Left lung (tissue), 10 donors: ENCODE results near the gene DKK3. TPM values are rescaled to one million over a fixed set of nuclear protein-coding genes. Genes with fewer than 3 reads are reported as not detected.

ENCODE experiments used
- ATAC-seq: fragments of 200-7000 bp; cut with Tn5 transposase; one replicate; pipeline ENCODE4 v1.9.1; 2020; ENCODE audit warnings: moderate library complexity
- DNase-seq, 4 donors: peaks; one replicate each; pipeline ENCODE4 v3.0.0-alpha.2; 2013 to 2020
- H3K27ac ChIP-seq, 2 donors: fragments of 200-600 bp; sonication (generic) in 1 of 2; one replicate each; pipeline versions ENCODE4 v1.5.0 to v1.8.0; 2020 to 2021
- H3K27me3 ChIP-seq, 2 donors: fragments of 200-600 bp; sonication (generic) in 1 of 2; one replicate each; pipeline versions ENCODE4 v1.5.0 to v1.8.0; 2020 to 2021
- H3K36me3 ChIP-seq, 2 donors: fragments of 200-600 bp; sonication (generic) in 1 of 2; one replicate each; pipeline versions ENCODE4 v1.5.0 to v1.8.0; 2020 to 2021
- H3K4me1 ChIP-seq, 2 donors: fragments of 200-600 bp; one replicate each; pipeline ENCODE4 v1.8.0; 2021
- H3K4me3 ChIP-seq, 2 donors: fragments of 200-600 bp; sonication (generic) in 1 of 2; one replicate each; pipeline versions ENCODE4 v1.5.0 to v1.8.0; 2020 to 2021; ENCODE audit warnings: mild to moderate bottlenecking in 1 of 2
- H3K9me3 ChIP-seq, 2 donors: fragments of 200-600 bp; sonication (generic) in 1 of 2; one replicate each; pipeline versions ENCODE4 v1.5.0 to v1.8.0; 2020 to 2021
- CTCF ChIP-seq, 2 donors: fragments of 200-600 bp; sonication (generic) in 1 of 2; IDR thresholded peaks; one replicate each; pipeline versions ENCODE4 v1.5.0 to v1.8.0; 2021; ENCODE audit warnings: antibody characterized with exemption in 2 of 2
- intact Hi-C, 2 donors: fragments of 100-400 bp; cut with DNase I; formaldehyde crosslinking; loops; one replicate each; pipeline versions ENCODE4 v1.11.2 to v1.14.2; 2022
- polyA plus RNA-seq, 6 donors: library from polyadenylated mRNA; unstranded; fragments of 120-200 nt; gene quantifications; one replicate each; pipeline ENCODE4 v1.2.1, GENCODE V29; 2013; ENCODE audit not compliant: insufficient read length in 6 of 6
- total RNA-seq, 2 donors: library from RNA; stranded (reverse); fragmentation: NEBNext Ultra II Directional; extraction: Animal tissue kit (Norgen Biotek cat#: 25700); gene quantifications; one replicate each; pipeline ENCODE4 v1.2.1, GENCODE V29; 2021
- donor health status: DM: no; HTN: yes; CAD: no.
- donor health status: DM: no; HTN: no; CAD: no.

The DKK3 gene
- total and polyA plus RNA-seq, 8 donors: 122 to 198 (median 167) TPM

GRCh38 chr11:12009617-12010321, 1.3 kb upstream of the DKK3 start:
- no peak for DNase-seq
- Histone ChIP-seq H3K36me3 (no peaks in the 10 kb centered on the region), H3K27ac (no peak overlapping the region), H3K9me3 (no peaks in the 10 kb centered on the region), H3K4me1 (peaks cover 0 to 3% of the 10 kb centered on the region in 2 donors), H3K27me3 (peaks cover 7 to 70% of the 10 kb centered on the region in 2 donors), H3K4me3 (no peak overlapping the region)
- intact Hi-C loops: no loop called here
- no peak for TF ChIP-seq CTCF (IDR thresholded peaks at IDR 0.05)
- peak; percentile 6 for ATAC-seq

- Histone ChIP-seq H3K27me3 (peaks cover 7 to 71% of the 10 kb centered on the region in 2 donors), H3K4me1 (peaks cover 0 to 3% of the 10 kb centered on the region in 2 donors), H3K4me3 (peak overlapping the region; percentile 36 to 42), H3K9me3 (no peaks in the 10 kb centered on the region), H3K36me3 (no peaks in the 10 kb centered on the region), H3K27ac (no peak overlapping the region)
- DNase-seq (peak in 2 of 4 donors; percentile 56 to 70), ATAC-seq (peak; percentile 77)
- intact Hi-C loops: no loop called here
- TF ChIP-seq CTCF (IDR thresholded peaks at IDR 0.05): no peak
These were observed 577 bp upstream of the DKK3 start for GRCh38 chr11:12008790-12009616.

GRCh38 chr11:12007230-12007593, 1.2 kb downstream of the DKK3 start:
- Histone ChIP-seq H3K9me3 (no peaks in the 10 kb centered on the region), H3K27me3 (peaks cover 7 to 71% of the 10 kb centered on the region in 2 donors), H3K36me3 (no peaks in the 10 kb centered on the region), H3K27ac (no peak overlapping the region), H3K4me3 (no peak overlapping the region), H3K4me1 (peaks cover 0 to 3% of the 10 kb centered on the region in 2 donors)
- ATAC-seq: no peak
- intact Hi-C loops: no loop called here
- TF ChIP-seq CTCF (IDR thresholded peaks at IDR 0.05): no peak
- no peak for DNase-seq

GRCh38 chr11:12006552-12007229, 1.7 kb downstream of the DKK3 start:
- TF ChIP-seq CTCF (IDR thresholded peaks at IDR 0.05): no peak
- peaks cover 7 to 68% of the 10 kb centered on the region in 2 donors for H3K27me3 ChIP-seq
- DNase-seq (peak in 1 of 4 donors; percentile 14), ATAC-seq (no peak)
- intact Hi-C loops: no loop called here
- no peak overlapping the region for H3K27ac ChIP-seq
- H3K9me3 ChIP-seq: no peaks in the 10 kb centered on the region
- H3K4me1 ChIP-seq: peaks cover 0 to 3% of the 10 kb centered on the region in 2 donors
- no peaks in the 10 kb centered on the region for H3K36me3 ChIP-seq
- no peak overlapping the region for H3K4me3 ChIP-seq

GRCh38 chr11:12005476-12005875, 3.0 kb downstream of the DKK3 start:
- Histone ChIP-seq H3K36me3 (no peaks in the 10 kb centered on the region), H3K9me3 (no peaks in the 10 kb centered on the region), H3K27me3 (peaks cover 7 to 56% of the 10 kb centered on the region in 2 donors), H3K27ac (peak overlapping the region in 1 of 2 donors; percentile 0), H3K4me3 (no peak overlapping the region), H3K4me1 (peaks cover 0 to 3% of the 10 kb centered on the region in 2 donors)
- intact Hi-C loops: no loop called here
- DNase-seq (peak in 2 of 4 donors; percentile 46 to 72), ATAC-seq (no peak)
- TF ChIP-seq CTCF (IDR thresholded peaks at IDR 0.05): no peak
